K562 (cell line): ENCODE data around the gene CARF. TPM values are rescaled to one million over a fixed set of nuclear protein-coding genes. Genes with fewer than 3 reads are reported as not detected.

ENCODE experiments used
- AFF1 ChIP-seq, 2 experiments: fragments of 450-650 bp; IDR thresholded peaks; 2 replicates each; pipeline ENCODE4 v1.6.1; 2018; ENCODE audit warnings: mild to moderate bottlenecking in 2 of 2, low read depth in 1 of 2; ENCODE audit not compliant: partially characterized antibody in 2 of 2
- CREM ChIP-seq: IDR thresholded peaks from 2 replicates; pipeline ENCODE4 v1.6.1; 2014; ENCODE audit warnings: antibody characterized with exemption, low read depth
- EP400 ChIP-seq: fragments of 450-650 bp; IDR thresholded peaks from 2 replicates; pipeline ENCODE4 v1.6.1; 2017; ENCODE audit warnings: antibody characterized with exemption, mild to moderate bottlenecking, moderate library complexity
- MLLT1 ChIP-seq, 2 experiments: fragments of 450-650 bp; IDR thresholded peaks; 2 replicates each; pipeline ENCODE4 v1.6.1; 2016
- MTA3 ChIP-seq: fragments of 450-650 bp; formaldehyde crosslinking; IDR thresholded peaks from 2 replicates; pipeline ENCODE4 v1.6.1; 2017; ENCODE audit warnings: mild to moderate bottlenecking, borderline replicate concordance
- NFIC ChIP-seq: fragments of 450-650 bp; IDR thresholded peaks from 2 replicates; pipeline ENCODE4 v1.6.1; 2017; ENCODE audit warnings: mild to moderate bottlenecking, inconsistent platforms
- STAG1 ChIP-seq: sonication (generic); formaldehyde crosslinking; IDR thresholded peaks from 2 replicates; pipeline ENCODE4 v1.5.0; 2020; ENCODE audit warnings: missing genetic modification reagents, borderline replicate concordance
- YY1 ChIP-seq, 3 experiments: IDR thresholded peaks; 2 replicates each; pipeline ENCODE4 v1.6.1; 2011; ENCODE audit warnings: low read length in 2 of 3, mild to moderate bottlenecking in 2 of 3, moderate library complexity in 2 of 3, borderline replicate concordance in 1 of 3, control low read depth in 1 of 3, low read depth in 1 of 3; ENCODE audit not compliant: insufficient read depth in 3 of 3, insufficient replicate concordance in 2 of 3, control insufficient read depth in 1 of 3, insufficient read length in 1 of 3; ENCODE audit errors: extremely low read depth in 1 of 3
- ZBTB2 ChIP-seq: fragments of 450-650 bp; IDR thresholded peaks from 2 replicates; pipeline ENCODE4 v1.6.1; 2016; ENCODE audit warnings: antibody characterized with exemption
- ZFX ChIP-seq: sonication (generic); formaldehyde crosslinking; IDR thresholded peaks from 2 replicates; pipeline ENCODE4 v1.8.0; 2022; ENCODE audit warnings: mild to moderate bottlenecking, missing genetic modification reagents, moderate library complexity
- ZMIZ1 ChIP-seq, 2 experiments: fragments of 150-350 bp in 1 of 2; IDR thresholded peaks; 2 replicates each; pipeline ENCODE4 v1.6.1; 2012 to 2016; ENCODE audit warnings: low read depth in 2 of 2, low read length in 2 of 2, mild to moderate bottlenecking in 1 of 2, moderate library complexity in 1 of 2
- polyA plus RNA-seq, 8 experiments: library from polyadenylated mRNA; depleted of rRNA in 4 of 8; stranded (reverse) in 5 of 8; unstranded in 3 of 8; fragments of >200 nt; fragmentation: Nextera tagmentation in 2 of 8; fragmentation: Illumina TruSeq in 1 of 8; extraction: Ambion mirVana in 2 of 8; extraction: Trizol in 1 of 8; gene quantifications; 2 replicates each; pipeline versions ENCODE4 v1.2.1 to v1.2.3, GENCODE V29; 2011 to 2014; ENCODE audit warnings: inconsistent platforms in 1 of 8, missing spikeins in 1 of 8
- total RNA-seq, 7 experiments: library from RNA; depleted of rRNA in 6 of 7; stranded (reverse); fragments of >200 nt in 6 of 7; fragmentation: Illumina TruSeq in 2 of 7; extraction: Trizol in 2 of 7; gene quantifications; 2 replicates each; pipeline versions ENCODE4 v1.2.1 to v1.2.3, GENCODE V29; 2011 to 2021; ENCODE audit warnings: low replicate concordance in 1 of 7

Gene CARF
- total and polyA plus RNA-seq, 9 of the 15 experiments (the other 6 are each of a cell fraction or from before 2014, with no cell fraction given), result 0.31 to 4.2 (median 1.2) TPM

- TF ChIP-seq ZFX (CRISPR knock-in tag) (peak; percentile 39; the same call in 1 of the 2 replicates), MTA3 (peak; percentile 95), EP400 (peak; percentile 92), MLLT1 (IDR thresholded peaks at IDR 0.05) (peak in 1 of 2 experiments; percentile 100; a peak in 2 of 4 replicates), ZMIZ1 (IDR thresholded peaks at IDR 0.05; ENCODE audit: low read depth in 2 of 2, low read length in 2 of 2) (peak in 1 of 2 experiments; percentile 88; a peak in 2 of 4 replicates), AFF1 (IDR thresholded peaks at IDR 0.05; ENCODE audit: low read depth in 1 of 2, partially characterized antibody in 2 of 2) (peak in 1 of 2 experiments; percentile 86), ZBTB2 (peak; percentile 65; the same call in 1 of the 2 replicates), NFIC (peak; percentile 82), CREM (0 out of 2 replicates have a peak, but pooled peaks have one; percentile 34), YY1 (IDR thresholded peaks at IDR 0.05; ENCODE audit: borderline replicate concordance in 1 of 3, control insufficient read depth in 1 of 3, extremely low read depth in 1 of 3, insufficient read depth in 3 of 3, insufficient read length in 1 of 3, insufficient replicate concordance in 2 of 3, low read depth in 1 of 3, low read length in 2 of 3) (peak in 2 of 3 experiments; percentile 70 to 81), STAG1 (no peak)
Observed at GRCh38 chr2:202911512-202912341, at the start of gene CARF, which contains the start of gene WDR12 (continued).
